HG02884 (cell line): ENCODE data around the gene MYB.
"Not testable (repeated sequence)": the region's sequence is repeated elsewhere in the genome, so short reads cannot be mapped to it uniquely, and the experiment has no call there.

Experiments used
- ATAC-seq: cut with Tn5 transposase; IDR thresholded peaks from one replicate; pipeline ENCODE4 v1.9.1; 2021; ENCODE audit warnings: mild to moderate bottlenecking, moderate library complexity; ENCODE audit not compliant: unreplicated experiment

The MYB gene

DNA sequence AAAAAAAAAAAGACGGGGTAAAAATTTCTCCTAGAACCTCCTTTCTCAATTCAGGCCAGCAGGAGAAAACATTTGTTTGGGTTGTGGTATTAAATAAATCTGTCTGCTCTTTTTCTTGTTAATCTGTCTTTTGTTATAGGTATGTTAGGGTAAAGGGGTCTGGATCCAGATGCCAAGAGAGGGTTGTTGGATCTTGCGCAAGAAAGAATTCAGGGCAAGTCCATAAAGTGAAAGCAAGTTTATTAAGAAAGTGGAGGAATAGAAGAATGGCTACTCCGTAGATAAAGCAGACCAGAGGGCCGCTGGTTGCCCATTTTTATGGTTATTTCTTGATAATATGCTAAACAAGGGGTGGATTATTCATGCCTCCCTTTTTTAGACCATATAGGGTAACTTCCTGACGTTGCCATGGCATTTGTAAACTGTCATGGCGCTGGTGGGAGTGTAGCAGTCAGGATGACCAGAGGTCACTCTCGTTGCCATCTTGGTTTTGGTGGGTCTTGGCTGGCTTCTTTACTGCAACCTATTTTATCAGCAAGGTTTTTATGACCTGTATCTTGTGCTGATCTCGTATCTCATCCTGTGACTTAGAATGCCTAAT, 65.4 kb downstream of the MYB start:
- not testable (repeated sequence) for ATAC-seq

GRCh38 chr6:135250234-135250633, 69.1 kb downstream of the MYB start:
- no peak for ATAC-seq

- no peak for ATAC-seq
Observed at GRCh38 chr6:135250751-135251497, 69.8 kb downstream of the MYB start.

GRCh38 chr6:135251498-135252441, 70.7 kb downstream of the MYB start:
- no peak for ATAC-seq

DNA sequence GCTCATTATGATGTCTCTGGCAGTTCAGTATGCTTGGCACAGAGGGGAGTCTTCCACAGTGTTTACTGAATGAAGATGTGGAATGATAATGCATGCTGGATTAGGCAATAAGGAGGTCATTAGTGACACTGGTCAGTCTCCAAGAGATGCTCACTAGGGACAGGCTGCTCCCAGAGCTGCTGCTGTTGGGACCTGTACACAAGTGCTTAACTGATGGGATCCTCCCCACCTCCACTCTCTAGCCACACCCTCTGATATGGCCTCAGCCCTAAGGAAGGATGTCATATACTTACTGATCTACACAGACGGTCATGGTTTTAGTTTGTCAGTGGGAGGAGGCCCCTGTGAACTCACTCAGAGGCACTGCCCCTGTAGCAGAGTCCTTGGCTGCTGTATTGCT, 73.4 kb downstream of the MYB start:
- no peak for ATAC-seq

- ATAC-seq: no peak
Observed at GRCh38 chr6:135256866-135257265, 75.8 kb downstream of the MYB start.

DNA sequence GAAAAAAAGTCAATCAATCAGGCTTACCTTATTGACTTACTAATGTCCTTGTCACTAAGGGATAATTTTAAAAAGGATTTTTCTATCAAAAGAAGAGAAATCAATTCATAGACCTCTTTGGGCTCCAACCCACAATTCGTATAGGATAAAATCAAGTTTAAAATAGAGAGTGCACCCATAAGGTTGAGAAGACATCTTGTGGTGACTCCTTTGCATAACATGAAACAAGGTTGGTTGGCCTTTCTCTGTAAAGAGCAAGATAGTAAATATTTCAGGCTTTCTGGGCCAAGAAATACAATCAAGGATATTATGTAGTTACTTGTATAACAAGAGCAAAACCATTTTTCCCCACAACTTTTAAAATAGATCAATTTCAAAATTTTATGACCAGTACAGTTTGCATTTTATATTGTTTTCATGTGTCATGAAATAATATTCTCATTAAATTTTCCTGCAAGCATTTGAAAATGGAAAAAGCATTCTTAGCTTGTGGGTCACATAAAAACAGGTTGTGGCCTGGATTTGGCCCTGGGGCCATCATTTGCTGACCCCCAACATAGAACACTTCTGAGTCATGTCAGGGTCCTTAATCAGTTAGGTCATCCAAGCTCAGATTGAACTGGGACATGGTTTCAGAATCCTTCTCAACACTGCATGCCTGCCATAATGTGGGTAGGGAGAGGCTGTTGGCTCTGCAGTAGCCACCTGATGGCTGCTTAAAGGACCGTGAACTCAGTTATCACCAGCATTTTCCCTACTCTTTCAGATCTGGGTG, 76.7 kb downstream of the MYB start:
- ATAC-seq: no peak

- no peak for ATAC-seq
Observed at GRCh38 chr6:135258970-135259369, 77.9 kb downstream of the MYB start.

- ATAC-seq: no peak
Observed at GRCh38 chr6:135260612-135261011, 79.5 kb downstream of the MYB start.

DNA sequence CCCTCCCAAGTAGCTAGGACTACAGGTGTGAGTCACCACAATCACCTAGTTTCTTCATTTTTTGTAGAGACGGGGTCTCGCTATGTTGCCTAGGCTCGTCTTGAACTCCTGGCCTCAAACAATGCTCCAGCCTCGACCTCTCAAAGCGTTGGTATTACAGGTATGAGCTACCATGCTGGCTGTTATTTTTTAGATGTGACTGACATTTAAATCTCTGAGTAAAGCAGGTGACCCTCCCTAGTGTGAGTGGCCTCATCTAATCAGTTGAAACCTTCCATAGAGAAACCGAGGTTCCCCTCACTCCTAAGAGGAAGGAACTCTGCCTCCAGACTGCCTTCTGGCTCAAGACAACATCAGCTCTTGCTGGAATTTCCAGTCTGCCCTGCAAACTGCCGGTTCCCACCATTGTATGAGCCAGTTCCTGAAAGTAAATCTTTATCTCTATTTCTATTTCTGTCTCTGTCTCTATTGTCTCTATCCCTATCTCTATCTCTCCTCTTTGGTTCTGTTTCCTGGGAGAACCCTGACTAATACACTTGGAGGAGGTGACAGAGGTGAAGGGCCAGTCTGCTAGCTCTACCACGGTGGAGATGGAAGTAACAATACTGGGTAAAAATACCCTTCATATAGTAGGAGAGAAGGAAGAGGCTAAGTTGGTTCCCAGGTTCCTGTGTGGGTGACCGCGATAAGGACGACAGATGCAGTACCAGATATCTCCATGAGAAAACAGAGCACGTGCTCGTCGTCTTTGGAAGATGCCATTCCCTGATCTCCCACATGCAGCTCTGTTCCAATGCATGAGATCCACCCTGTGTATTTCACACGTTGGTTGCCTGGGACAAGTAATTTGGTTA, 81.0 kb downstream of the MYB start:
- no peak for ATAC-seq

DNA sequence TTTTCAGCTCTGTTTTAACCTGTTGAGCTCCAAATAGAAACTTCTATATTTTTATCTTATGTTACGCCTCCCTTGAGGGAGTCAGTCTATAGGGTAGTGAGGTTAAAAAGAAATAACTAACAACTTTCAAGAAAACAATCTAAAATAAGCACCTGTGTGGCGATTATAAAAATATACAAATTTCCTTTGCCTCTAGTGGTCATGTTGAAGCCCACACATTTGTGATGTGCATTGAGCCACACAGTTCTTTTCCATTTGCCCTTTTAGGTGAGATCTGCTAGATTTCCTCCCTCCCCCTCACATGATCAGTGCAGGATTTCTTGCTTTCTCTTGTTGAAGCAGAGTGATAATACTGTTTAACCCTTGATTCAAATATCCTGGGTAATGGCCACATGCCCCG, 84.2 kb downstream of the MYB start:
- no peak for ATAC-seq

GRCh38 chr6:135266675-135267074, 85.6 kb downstream of the MYB start:
- no peak for ATAC-seq

DNA sequence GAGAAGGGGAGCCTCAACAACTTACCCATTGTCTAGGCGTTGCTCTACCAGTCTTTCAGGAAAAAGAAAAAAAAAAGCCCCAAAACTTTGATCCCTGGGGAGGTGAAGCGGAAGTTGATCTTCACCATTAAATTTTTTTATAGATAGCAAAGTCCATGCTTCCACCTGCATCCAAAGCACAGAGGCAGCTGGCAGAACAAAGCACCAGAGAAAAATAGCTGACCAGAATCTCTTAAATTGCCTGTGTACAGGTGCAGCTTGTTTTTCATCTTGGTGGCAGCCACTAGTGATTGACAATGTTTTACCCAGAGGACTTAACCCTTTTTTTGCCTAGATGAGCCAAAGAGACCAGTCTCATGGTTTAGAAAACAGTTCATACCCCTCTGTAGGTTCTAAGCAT, 86.0 kb downstream of the MYB start:
- ATAC-seq: no peak

DNA sequence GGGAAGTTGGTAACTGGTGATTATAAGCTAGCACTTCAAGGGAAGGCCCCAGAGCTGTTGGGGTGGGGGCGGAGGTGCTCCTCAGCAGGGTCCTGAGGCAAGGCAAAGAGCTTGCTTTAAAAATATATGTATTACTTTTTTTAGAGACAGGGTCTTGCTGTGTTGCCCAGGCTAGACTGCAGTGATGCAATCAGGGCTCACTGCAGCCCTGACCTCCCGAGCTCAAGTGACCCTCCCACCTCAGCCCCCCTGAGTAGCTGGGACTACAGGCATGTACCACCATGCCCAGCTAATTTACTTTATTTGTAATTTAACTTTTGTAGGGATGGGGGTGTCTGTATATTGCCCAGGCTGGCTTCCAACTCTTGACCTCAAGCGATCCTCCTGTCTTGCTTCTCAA, 87.2 kb downstream of the MYB start:
- ATAC-seq: no peak

- ATAC-seq: no peak
Observed at GRCh38 chr6:135268740-135269139, 87.6 kb downstream of the MYB start.
